Measurements from ENCODE around the gene IFT81. TPM values are rescaled to one million over a fixed set of nuclear protein-coding genes. Genes with fewer than 3 reads are reported as not detected.

Gene IFT81
- total RNA-seq, 1 donor = 2.2 TPM

GRCh38 chr12:110170535-110171185, 46.5 kb downstream of the IFT81 start:
- H3K4me3 ChIP-seq (ENCODE audit: low read length) = no peak overlapping the region
- no peaks in the 10 kb centered on the region for H3K27me3 ChIP-seq (ENCODE audit: insufficient read depth, low read length)
- H3K4me1 ChIP-seq (ENCODE audit: insufficient read depth, low read length) = no peaks in the 10 kb centered on the region
- no peaks in the 10 kb centered on the region for H3K9me3 ChIP-seq (ENCODE audit: low read depth, low read length)

- Histone ChIP-seq H3K4me3 (ENCODE audit: low read length) (no peak overlapping the region), H3K4me1 (ENCODE audit: insufficient read depth, low read length) (no peaks in the 10 kb centered on the region), H3K9me3 (ENCODE audit: low read depth, low read length) (no peaks in the 10 kb centered on the region), H3K27me3 (ENCODE audit: insufficient read depth, low read length) (no peaks in the 10 kb centered on the region)
Observed at GRCh38 chr12:110171186-110171538, 47.0 kb downstream of the IFT81 start.

- no peak overlapping the region for H3K4me3 ChIP-seq (ENCODE audit: low read length)
- H3K9me3 ChIP-seq (ENCODE audit: low read depth, low read length) = no peaks in the 10 kb centered on the region
- H3K27me3 ChIP-seq (ENCODE audit: insufficient read depth, low read length) = no peaks in the 10 kb centered on the region
- no peaks in the 10 kb centered on the region for H3K4me1 ChIP-seq (ENCODE audit: insufficient read depth, low read length)
Observed at GRCh38 chr12:110171636-110172035, 47.5 kb downstream of the IFT81 start.

GRCh38 chr12:110174373-110174996, 50.3 kb downstream of the IFT81 start:
- H3K9me3 ChIP-seq (ENCODE audit: low read depth, low read length) = no peaks in the 10 kb centered on the region
- H3K27me3 ChIP-seq (ENCODE audit: insufficient read depth, low read length) = no peaks in the 10 kb centered on the region
- H3K4me3 ChIP-seq (ENCODE audit: low read length) = no peak overlapping the region
- H3K4me1 ChIP-seq (ENCODE audit: insufficient read depth, low read length) = no peaks in the 10 kb centered on the region

DNA sequence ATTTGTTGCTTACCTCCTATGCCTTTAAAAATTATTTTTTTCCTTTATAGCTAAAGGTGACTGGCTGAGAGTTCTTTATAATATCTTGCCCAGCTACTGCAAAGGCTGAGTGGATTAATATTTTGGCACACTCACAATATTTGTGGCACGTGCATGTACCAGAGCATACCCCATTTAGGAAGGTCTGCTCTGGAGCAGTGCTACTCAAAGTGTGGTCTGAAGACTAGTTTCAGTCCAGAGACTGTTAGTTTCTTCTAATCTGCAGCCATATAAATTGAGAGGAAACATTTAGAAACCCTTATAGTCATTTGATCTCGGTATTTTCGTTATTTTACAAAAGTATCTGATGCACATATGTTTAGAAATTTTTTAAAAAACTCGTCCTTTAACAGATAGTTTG, 51.0 kb downstream of the IFT81 start:
- Histone ChIP-seq H3K4me1 (ENCODE audit: insufficient read depth, low read length) (no peaks in the 10 kb centered on the region), H3K4me3 (ENCODE audit: low read length) (no peak overlapping the region), H3K27me3 (ENCODE audit: insufficient read depth, low read length) (no peaks in the 10 kb centered on the region), H3K9me3 (ENCODE audit: low read depth, low read length) (no peaks in the 10 kb centered on the region)

GRCh38 chr12:110176745-110177144, 52.6 kb downstream of the IFT81 start:
- Histone ChIP-seq H3K4me3 (ENCODE audit: low read length) (no peak overlapping the region), H3K4me1 (ENCODE audit: insufficient read depth, low read length) (no peaks in the 10 kb centered on the region), H3K27me3 (ENCODE audit: insufficient read depth, low read length) (no peaks in the 10 kb centered on the region), H3K9me3 (ENCODE audit: low read depth, low read length) (no peaks in the 10 kb centered on the region)

GRCh38 chr12:110179291-110179690, 55.1 kb downstream of the IFT81 start:
- Histone ChIP-seq H3K4me3 (ENCODE audit: low read length) (no peak overlapping the region), H3K4me1 (ENCODE audit: insufficient read depth, low read length) (no peaks in the 10 kb centered on the region), H3K27me3 (ENCODE audit: insufficient read depth, low read length) (no peaks in the 10 kb centered on the region), H3K9me3 (ENCODE audit: low read depth, low read length) (no peaks in the 10 kb centered on the region)

GRCh38 chr12:110180591-110181005, 56.4 kb downstream of the IFT81 start:
- Histone ChIP-seq H3K27me3 (ENCODE audit: insufficient read depth, low read length) (no peaks in the 10 kb centered on the region), H3K4me1 (ENCODE audit: insufficient read depth, low read length) (no peaks in the 10 kb centered on the region), H3K4me3 (ENCODE audit: low read length) (no peak overlapping the region), H3K9me3 (ENCODE audit: low read depth, low read length) (no peaks in the 10 kb centered on the region)

DNA sequence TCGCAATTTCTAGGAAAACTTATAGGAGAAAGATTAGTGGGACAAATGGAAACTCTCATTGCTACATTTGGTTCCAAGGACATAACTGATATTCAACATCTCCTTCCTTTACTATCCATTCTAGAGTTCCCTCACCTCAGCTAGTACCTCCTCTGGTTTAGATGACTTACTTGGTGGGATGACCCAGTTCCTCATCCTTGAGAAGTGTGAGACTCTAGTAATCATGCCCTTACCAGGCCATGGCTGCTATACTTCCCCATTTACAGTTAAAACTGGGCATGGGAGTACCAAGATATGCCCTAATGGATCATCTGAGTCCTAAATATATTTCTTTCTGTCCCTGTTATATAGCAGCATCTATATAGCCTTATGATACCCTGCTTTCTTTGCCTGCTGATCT, 58.1 kb downstream of the IFT81 start:
- Histone ChIP-seq H3K4me1 (ENCODE audit: insufficient read depth, low read length) (no peaks in the 10 kb centered on the region), H3K4me3 (ENCODE audit: low read length) (no peak overlapping the region), H3K9me3 (ENCODE audit: low read depth, low read length) (peaks cover 5% of the 10 kb centered on the region), H3K27me3 (ENCODE audit: insufficient read depth, low read length) (no peaks in the 10 kb centered on the region)

DNA sequence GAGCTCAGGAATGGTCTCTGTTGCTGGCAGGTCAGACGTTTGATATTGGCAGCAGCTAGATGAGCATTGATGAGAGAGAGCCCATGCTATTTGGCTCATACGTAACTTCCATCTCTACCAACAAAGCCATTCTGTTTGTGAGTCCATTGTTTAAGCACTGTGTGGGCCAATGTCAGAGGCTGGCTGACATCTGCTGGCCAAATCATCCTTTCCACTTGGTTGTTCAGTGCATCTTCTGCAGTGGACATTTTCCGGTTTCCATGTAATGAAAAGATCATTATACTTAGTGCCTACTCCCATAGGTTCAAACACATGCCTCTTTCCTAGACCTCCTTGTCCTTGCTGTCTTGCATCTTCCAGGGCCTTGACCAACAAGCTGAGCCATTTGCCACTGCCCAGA, 59.2 kb downstream of the IFT81 start:
- Histone ChIP-seq H3K4me3 (ENCODE audit: low read length) (no peak overlapping the region), H3K27me3 (ENCODE audit: insufficient read depth, low read length) (no peaks in the 10 kb centered on the region), H3K9me3 (ENCODE audit: low read depth, low read length) (peaks cover 5% of the 10 kb centered on the region), H3K4me1 (ENCODE audit: insufficient read depth, low read length) (no peaks in the 10 kb centered on the region)

GRCh38 chr12:110185626-110186025, 61.5 kb downstream of the IFT81 start:
- H3K4me1 ChIP-seq (ENCODE audit: insufficient read depth, low read length) = no peaks in the 10 kb centered on the region
- no peaks in the 10 kb centered on the region for H3K27me3 ChIP-seq (ENCODE audit: insufficient read depth, low read length)
- no peak overlapping the region for H3K4me3 ChIP-seq (ENCODE audit: low read length)
- peaks cover 5% of the 10 kb centered on the region for H3K9me3 ChIP-seq (ENCODE audit: low read depth, low read length)

- Histone ChIP-seq H3K27me3 (ENCODE audit: insufficient read depth, low read length) (no peaks in the 10 kb centered on the region), H3K4me3 (ENCODE audit: low read length) (no peak overlapping the region), H3K9me3 (ENCODE audit: low read depth, low read length) (peaks cover 5% of the 10 kb centered on the region), H3K4me1 (ENCODE audit: insufficient read depth, low read length) (no peaks in the 10 kb centered on the region)
Observed at GRCh38 chr12:110186059-110186458, 61.9 kb downstream of the IFT81 start.

GRCh38 chr12:110193196-110193595, 69.0 kb downstream of the IFT81 start:
- Histone ChIP-seq H3K9me3 (ENCODE audit: low read depth, low read length) (no peaks in the 10 kb centered on the region), H3K27me3 (ENCODE audit: insufficient read depth, low read length) (no peaks in the 10 kb centered on the region), H3K4me1 (ENCODE audit: insufficient read depth, low read length) (no peaks in the 10 kb centered on the region), H3K4me3 (ENCODE audit: low read length) (no peak overlapping the region)

GRCh38 chr12:110197003-110197402, 72.8 kb downstream of the IFT81 start:
- Histone ChIP-seq H3K9me3 (ENCODE audit: low read depth, low read length) (no peaks in the 10 kb centered on the region), H3K27me3 (ENCODE audit: insufficient read depth, low read length) (no peaks in the 10 kb centered on the region), H3K4me1 (ENCODE audit: insufficient read depth, low read length) (peaks cover 7% of the 10 kb centered on the region)

DNA sequence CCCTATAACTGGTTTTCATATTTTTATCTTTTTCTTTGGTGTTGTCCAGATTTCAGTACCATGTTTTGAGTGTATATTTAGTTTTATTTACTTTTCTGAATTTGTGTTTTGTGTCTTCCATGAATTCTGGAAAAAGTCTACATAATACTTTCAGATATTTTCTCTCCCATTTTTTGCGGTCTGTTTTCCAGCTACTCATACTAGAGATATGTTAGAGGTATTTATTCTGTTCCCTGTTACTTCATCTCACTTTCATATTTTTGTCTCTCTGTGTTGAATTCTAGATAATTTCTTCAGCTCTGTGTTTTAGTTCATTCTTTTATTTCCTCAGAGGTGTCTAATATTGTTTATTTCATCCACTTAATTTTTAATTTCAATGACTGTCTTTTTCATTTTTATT, 74.2 kb downstream of the IFT81 start:
- Histone ChIP-seq H3K9me3 (ENCODE audit: low read depth, low read length) (no peaks in the 10 kb centered on the region), H3K27me3 (ENCODE audit: insufficient read depth, low read length) (no peaks in the 10 kb centered on the region), H3K4me3 (ENCODE audit: low read length) (no peak overlapping the region), H3K4me1 (ENCODE audit: insufficient read depth, low read length) (peaks cover 7% of the 10 kb centered on the region)

More at GRCh38 chr12:110197003-110197402, 72.8 kb downstream of the IFT81 start:
- no peak overlapping the region for H3K4me3 ChIP-seq (ENCODE audit: low read length)
